Articular chondrocyte of knee joint (primary cell): ENCODE measurements around the gene BABAM1. TPM values are rescaled to one million over a fixed set of nuclear protein-coding genes. Genes with fewer than 3 reads are reported as not detected.

Experiments
- total RNA-seq: library from RNA; depleted of rRNA; stranded (reverse); fragments of >200 nt; gene quantifications from 2 replicates; pipeline ENCODE4 v1.2.3, GENCODE V29; 2012

BABAM1 gene
- 59.5 and 63.5 TPM in 2 replicates for total RNA-seq

DNA sequence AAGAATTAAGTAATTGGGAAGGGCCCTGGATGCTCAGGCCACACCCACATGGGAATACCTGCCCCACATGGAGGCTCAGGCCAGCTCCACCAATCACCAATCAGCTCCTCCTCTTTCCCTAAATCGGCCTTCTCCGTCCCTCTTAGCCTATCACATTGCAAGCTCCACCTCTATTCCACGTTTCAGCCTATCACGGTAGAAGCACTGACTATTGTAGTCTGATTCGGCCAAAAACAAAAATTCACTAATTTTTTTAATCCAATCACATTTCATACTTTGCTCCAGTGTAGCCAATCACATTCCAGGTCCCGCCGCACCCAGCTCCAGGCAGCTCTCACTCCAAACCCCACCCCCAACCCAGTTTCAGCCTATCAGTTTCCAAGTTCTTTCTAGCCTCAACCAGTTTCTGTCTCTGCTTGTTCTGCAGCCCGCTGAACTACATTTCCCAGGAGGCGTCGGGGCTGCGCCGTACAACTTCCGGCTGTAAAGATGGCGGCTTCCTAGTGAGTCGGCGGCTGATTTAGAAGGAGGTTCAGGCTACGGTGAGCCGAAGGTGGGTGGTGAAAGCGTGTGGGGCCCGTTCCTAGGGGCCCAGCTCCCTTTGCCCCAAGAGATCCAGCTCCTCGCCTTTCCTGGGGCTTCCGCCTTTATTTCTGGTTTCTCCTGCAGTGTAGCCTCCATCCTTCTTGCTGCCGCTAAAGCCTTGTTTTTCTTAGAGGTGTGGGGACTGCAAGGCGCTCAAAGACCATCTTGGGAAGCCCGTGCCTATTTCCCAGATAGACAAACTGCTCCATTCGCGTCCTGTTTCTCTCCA, at the start of gene BABAM1:
Gene BABAM1 (plus strand): TSS at position 469 of the 814 bp plus-strand sequence. CDS start 1,364 bp downstream, outside the sequence.

DNA sequence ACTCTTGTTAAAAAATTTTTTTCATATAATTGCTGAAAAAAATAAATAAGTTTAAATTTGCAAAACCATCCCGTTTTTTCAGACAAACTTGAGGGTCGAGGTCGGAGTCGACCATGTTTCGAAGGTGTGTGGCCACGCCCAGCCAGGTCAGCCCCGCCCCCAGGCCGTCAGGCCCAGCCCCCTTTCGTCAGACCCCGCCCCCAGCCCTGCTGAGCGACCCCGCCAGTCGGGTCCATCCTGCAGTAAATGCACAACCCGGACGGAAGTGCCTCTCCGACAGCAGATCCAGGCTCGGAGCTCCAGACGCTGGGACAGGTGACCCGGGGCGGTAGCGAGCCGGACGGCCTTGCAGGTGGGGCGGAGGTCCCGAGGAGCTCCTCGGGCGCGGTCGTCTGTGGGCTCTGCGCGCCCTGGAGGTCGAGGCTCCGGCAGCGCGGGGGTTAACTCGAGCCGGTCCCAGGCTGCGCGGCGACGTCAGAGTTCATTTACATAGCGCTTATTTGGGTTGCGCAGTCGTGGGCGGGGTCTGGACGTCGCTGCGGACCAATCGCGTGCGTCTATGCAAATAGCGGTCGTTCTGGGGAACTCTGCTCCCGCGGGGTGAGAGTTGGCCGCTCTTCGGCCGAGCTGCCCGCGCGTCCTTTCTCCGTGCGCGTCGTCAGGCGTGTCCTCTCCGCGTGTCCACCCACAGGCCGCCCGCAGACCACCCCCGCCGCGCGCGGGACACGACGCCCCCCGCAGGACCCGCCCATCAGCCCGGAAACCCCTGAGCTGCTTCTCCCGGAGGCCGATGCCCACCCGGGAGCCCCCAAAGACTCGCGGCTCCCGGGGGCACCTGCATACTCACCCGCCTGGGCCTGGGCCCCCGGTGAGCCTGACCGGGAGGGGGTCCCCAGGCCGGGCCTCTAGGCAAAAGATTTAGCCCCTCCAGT, 41.0 kb upstream of the BABAM1 start, which contains the start of gene OCEL1:
Gene OCEL1 (plus strand): TSS at position 225 of the 932 bp plus-strand sequence. CDS start 22 bp downstream, at position 247.

DNA sequence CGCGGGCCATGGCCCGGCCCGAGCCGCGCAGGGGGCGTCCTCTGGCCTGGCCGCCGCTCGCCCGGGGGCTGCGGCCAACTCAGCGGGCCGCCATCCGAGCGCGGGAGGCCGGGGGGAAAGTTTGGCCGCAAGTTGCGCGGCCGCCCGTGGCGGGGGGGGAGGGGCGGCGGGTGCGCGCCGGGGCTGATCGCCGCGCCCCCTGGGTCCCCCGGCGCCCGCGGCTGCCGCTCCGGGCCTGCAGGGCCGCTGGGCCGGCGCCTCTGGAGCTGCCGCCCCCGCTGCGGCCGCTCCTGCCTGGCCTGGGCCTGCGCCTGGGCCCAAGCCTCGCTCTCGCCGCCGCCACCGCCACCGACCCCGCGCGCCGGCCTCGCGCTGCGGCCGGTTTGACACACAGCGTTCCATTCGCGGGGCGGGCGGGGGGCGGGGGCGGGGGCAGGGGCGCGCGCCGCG, 21.7 kb upstream of the BABAM1 start, which contains the start of gene NR2F6:
Gene NR2F6 (minus strand): TSS at position 385 of the 450 bp plus-strand sequence. CDS start 699 bp downstream, outside the sequence.

DNA sequence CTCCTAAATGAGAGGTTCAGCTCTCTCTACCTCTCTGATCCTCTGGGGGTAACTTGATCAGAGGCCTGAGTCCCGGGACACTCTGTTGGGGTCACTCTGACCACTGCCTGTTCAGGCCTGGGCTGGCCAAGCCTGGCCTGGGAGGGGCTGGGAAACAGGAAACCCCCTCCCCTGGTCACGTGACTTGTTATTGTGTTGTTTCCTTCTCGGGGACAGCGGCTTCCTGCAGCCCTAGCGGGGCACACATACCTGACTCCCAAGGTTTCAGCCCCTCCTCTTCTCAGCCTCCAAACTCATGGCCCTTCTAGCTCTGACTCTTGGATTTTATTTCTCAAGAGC, 2.6 kb upstream of the BABAM1 start, which contains the start of gene USHBP1:
Gene USHBP1 (minus strand): TSS at position 105 of the 339 bp plus-strand sequence. CDS start 446 bp downstream, outside the sequence.

DNA sequence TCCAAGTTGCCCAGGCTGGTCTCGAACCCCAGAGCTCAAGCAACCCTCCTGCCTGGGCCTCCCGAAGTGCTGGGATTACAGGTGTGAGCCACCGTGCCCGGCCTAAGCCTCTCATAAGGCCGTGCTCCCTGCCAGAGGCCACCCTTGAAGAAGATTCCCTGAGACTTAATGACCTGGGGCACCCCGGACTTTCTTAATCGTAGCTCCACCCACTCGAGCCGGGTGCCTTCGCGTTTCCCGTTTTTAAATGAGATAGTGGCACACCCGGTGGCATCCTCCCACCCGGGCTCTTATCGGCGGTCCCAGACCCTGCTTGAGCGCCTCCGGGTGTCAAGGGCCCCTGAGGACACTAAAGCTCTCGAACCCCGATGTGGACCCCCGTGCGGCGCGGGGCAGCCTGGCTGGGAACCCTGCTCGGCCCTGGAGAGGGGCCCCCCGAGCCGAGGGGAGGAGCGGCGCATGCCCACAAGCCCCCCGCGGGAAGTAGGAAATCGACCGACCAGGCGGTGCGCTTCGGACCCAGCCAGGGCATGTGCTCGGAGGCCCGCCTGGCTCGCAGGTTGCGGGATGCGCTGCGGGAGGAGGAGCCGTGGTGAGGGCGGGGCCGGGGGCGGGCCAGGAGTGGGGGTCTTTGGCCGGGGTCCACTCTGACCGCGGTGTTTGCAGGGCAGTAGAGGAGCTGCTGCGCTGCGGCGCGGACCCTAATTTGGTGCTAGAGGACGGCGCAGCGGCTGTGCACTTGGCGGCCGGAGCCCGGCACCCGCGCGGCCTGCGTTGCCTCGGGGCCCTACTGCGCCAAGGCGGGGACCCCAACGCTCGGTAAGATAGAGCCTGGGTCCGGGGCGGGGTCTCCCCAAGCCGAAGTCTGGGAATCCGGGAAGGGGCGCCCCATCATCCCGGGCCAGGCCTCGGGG, 14.4 kb downstream of the BABAM1 start, which contains the start of gene ANKLE1:
Gene ANKLE1 (plus strand): TSS at position 511 of the 914 bp plus-strand sequence. CDS start 20 bp downstream, at position 531.

DNA sequence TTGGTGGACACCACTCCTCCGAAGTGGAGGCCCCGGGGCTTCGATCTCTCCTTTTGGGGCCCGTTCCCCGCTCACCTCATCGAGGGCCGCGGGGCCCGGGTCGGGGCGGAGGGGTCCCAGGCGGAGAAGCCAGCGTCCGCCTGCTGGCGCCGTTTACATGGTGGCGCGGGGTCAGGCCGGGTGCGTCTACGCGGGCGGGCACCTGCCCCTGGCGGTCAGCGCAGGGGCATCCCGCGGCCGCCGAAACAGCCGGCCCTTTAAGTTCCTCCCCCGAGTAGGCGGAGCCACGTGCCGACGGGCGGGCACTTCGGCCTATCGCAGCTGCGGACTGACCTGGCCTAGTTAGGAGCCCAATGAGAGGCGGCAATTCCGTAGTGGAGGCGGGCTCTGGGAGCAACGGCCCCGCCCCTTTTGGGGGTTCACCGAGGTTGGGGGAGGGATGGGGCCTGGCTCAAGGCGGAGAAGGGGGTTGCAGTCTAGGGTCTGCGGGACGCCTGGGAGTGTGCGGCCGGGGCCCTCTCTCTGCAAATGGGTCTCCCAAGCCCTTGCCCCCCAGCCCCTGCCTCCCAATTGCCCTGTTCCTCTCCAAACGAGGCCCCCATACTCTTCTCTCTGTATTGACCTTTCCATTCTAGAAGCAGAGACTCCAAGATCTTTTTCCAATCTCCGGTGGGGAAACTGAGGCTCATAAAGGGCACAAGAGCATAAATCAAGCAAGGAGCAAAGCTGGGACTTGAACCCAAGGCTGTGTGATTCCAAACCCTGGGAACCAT, 36.1 kb downstream of the BABAM1 start, which contains the start of gene ABHD8:
Gene ABHD8 (minus strand): TSS at position 259 of the 773 bp plus-strand sequence. CDS start 1,809 bp downstream, outside the sequence.

DNA sequence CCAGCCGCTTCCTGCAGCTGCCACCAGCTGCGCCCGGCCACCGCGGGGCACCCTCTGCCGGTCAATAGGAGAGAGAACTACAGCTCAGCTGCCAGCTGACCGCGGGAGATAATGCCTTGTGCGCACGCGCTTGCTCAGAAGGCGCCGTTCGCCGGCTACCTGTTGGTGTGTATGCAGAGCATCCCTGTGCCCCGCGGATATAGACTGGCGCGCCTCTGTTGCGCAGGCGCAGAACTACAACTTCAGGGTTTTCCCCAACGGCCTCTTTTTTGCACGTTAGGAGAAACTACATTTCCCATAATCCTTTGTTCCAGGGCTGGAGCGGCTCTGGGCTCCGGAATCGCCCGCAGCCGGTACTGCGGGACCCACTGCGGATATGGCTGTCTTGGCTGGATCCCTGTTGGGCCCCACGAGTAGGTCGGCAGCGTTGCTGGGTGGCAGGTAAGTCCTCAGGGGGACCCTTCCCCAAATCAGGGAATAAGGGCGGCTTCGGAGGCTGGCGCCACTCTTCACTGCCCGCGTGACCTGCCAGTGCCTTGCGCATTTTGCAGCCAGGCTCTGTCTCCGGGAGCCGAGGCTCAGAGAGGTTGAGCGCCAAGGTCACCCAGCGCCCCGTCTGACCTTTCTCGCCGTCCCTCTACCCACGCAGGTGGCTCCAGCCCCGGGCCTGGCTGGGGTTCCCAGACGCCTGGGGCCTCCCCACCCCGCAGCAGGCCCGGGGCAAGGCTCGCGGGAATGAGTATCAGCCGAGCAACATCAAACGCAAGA, 38.5 kb downstream of the BABAM1 start, which contains the start of gene MRPL34:
Gene MRPL34 (plus strand): TSS at position 356 of the 768 bp plus-strand sequence. CDS start 21 bp downstream, at position 377.

DNA sequence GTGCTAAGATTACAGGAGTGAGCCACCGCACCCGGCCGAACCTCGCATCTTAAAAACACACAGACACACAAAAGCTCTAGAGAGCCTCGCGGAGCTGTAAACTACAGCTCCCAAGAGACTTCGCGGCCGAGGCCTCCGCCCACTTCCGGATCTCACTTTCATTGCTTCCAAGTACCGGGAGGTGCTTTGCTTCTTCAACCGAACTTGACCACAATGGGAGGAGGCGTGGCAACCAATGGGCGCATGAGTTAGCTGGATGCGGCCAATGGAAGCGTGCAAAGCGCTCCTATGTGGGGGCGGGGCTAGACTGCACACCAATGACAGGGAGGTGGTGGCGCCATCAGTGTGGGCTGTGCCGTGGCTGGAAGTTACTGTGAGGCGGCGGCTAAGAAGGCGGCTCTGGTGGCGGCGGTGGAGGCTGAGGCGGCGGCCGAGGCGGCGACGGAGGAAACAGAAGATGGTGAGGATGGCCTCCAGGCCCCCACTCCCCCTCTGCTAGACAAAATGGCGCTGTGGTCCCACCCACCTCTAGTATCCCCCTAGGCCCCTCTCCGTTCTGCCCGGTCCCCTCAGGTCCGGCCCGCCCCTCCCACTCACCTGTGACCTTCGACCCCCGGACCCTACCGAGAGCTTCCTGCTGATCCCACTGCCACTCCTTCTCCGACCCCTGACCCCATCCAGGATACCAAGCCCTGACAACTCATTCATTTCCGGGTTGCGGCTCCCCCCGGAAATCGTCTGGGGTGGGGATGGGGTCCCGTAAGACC, 42.1 kb downstream of the BABAM1 start, which contains the start of gene DDA1:
Gene DDA1 (plus strand): TSS at position 366 of the 767 bp plus-strand sequence. CDS start 92 bp downstream, at position 458.

Other genes with a start within 250 kb of the BABAM1 start
- gene CPAMD8, start 240.6 kb upstream of the BABAM1 start, total RNA-seq: 1.4 and 1.7 TPM in 2 replicates
- 2.4 and 3.1 TPM in 2 replicates for gene HAUS8, start 192.0 kb upstream of the BABAM1 start, total RNA-seq
- 59.7 and 72.8 TPM in 2 replicates for gene MYO9B, start 191.7 kb upstream of the BABAM1 start, total RNA-seq
- gene USE1, start 52.1 kb upstream of the BABAM1 start, total RNA-seq: 20.3 and 22.7 TPM in 2 replicates
- 3.7 and 4.1 TPM in 2 replicates for gene OCEL1, start 41.2 kb upstream of the BABAM1 start, total RNA-seq
- gene NR2F6, start 21.5 kb upstream of the BABAM1 start, total RNA-seq: 20.8 and 27.7 TPM in 2 replicates
- gene USHBP1, start 2.7 kb upstream of the BABAM1 start, total RNA-seq: not detected in 2 replicates
- gene ANKLE1, start 14.5 kb downstream of the BABAM1 start, total RNA-seq: 0.26 TPM in 1 of 2 replicates, not detected in the other
- gene ABHD8, start 36.0 kb downstream of the BABAM1 start, total RNA-seq: 9.0 and 10.5 TPM in 2 replicates
- gene MRPL34, start 38.4 kb downstream of the BABAM1 start, total RNA-seq: 19.7 and 23.7 TPM in 2 replicates
- gene DDA1, start 42.1 kb downstream of the BABAM1 start, total RNA-seq: 11.8 and 22.7 TPM in 2 replicates
- gene ANO8, start 67.4 kb downstream of the BABAM1 start, total RNA-seq: 2.6 and 3.5 TPM in 2 replicates
- gene GTPBP3, start 70.1 kb downstream of the BABAM1 start, total RNA-seq: 4.8 and 9.4 TPM in 2 replicates
- gene PLVAP, start 109.9 kb downstream of the BABAM1 start, total RNA-seq: not detected in 2 replicates
- gene CCDC194, start 126.8 kb downstream of the BABAM1 start, total RNA-seq: 0.22 TPM in 1 of 2 replicates, not detected in the other
- gene BST2, start 138.2 kb downstream of the BABAM1 start, total RNA-seq: 0.65 and 1.2 TPM in 2 replicates
- 24.5 and 42.3 TPM in 2 replicates for gene MVB12A, start 152.6 kb downstream of the BABAM1 start, total RNA-seq
- gene TMEM221, start 181.2 kb downstream of the BABAM1 start, total RNA-seq: 0.22 TPM in 1 of 2 replicates, not detected in the other
- not detected in 2 replicates for gene NXNL1, start 193.5 kb downstream of the BABAM1 start, total RNA-seq
- 12.0 and 13.5 TPM in 2 replicates for gene SLC27A1, start 203.1 kb downstream of the BABAM1 start, total RNA-seq
- 52.5 and 55.2 TPM in 2 replicates for gene PGLS, start 244.2 kb downstream of the BABAM1 start, total RNA-seq